HG03135 (cell line): ENCODE data around the gene SRRM3.
"Not testable (repeated sequence)": the region's sequence is repeated elsewhere in the genome, so short reads cannot be mapped to it uniquely, and the experiment has no call there.

Experiments used
- ATAC-seq: cut with Tn5 transposase; IDR thresholded peaks from one replicate; pipeline ENCODE4 v1.9.1; 2021; ENCODE audit warnings: mild to moderate bottlenecking, moderate library complexity; ENCODE audit not compliant: unreplicated experiment

SRRM3 gene

DNA sequence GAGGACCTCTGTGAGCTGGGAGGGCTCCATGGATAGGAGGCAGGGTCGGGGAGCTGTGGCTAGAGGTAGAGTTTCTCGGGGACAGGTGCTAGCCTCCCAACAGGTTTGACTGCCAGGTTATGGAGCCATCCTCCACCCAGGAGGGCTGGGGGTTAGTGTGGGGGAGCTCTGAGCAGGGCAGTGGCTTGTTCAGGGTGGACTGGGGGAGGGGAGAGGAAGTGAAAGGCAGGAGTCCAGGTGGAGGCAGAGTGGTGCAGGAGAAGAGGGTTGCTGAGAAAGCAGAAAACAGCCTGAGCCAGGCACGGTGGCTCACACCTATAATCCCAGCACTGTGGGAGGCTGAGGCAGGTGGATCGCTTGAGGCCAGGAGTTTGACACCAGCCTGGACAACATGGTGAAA lies 60.2 kb downstream of the SRRM3 start:
- no peak for ATAC-seq

GRCh38 chr7:76262683-76263402 lies 61.1 kb downstream of the SRRM3 start:
- no peak for ATAC-seq

- ATAC-seq, result no peak
These were observed 63.6 kb downstream of the SRRM3 start for GRCh38 chr7:76265299-76265698.

- no peak for ATAC-seq
These were observed 65.6 kb downstream of the SRRM3 start for GRCh38 chr7:76267107-76267893.

- no peak for ATAC-seq
These were observed 66.1 kb downstream of the SRRM3 start for GRCh38 chr7:76267894-76268183.

GRCh38 chr7:76268376-76268775 lies 66.7 kb downstream of the SRRM3 start:
- no peak for ATAC-seq

- no peak for ATAC-seq
These were observed 68.2 kb downstream of the SRRM3 start for GRCh38 chr7:76269895-76270294.

DNA sequence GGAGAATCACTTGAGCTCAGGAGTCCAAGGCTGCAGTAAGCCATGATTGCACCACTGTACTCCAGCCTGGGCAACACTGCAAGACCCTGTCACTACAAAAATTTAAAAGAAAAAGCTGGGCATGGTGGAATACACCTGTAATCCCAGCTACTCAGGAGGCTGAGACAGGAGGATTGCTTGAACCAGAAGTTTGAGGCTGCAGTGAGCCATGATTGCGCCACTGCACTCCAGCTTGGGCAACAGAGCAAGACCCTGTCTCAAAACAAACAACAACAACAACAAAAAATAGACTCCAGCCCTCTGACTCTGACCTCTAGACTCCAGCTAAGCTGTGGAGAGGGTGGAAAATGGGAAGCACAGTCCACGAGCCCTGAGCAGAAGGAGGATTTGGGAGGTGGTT lies 69.7 kb downstream of the SRRM3 start:
- ATAC-seq, result not testable (repeated sequence)

GRCh38 chr7:76272142-76272541 lies 70.4 kb downstream of the SRRM3 start:
- ATAC-seq, result no peak

DNA sequence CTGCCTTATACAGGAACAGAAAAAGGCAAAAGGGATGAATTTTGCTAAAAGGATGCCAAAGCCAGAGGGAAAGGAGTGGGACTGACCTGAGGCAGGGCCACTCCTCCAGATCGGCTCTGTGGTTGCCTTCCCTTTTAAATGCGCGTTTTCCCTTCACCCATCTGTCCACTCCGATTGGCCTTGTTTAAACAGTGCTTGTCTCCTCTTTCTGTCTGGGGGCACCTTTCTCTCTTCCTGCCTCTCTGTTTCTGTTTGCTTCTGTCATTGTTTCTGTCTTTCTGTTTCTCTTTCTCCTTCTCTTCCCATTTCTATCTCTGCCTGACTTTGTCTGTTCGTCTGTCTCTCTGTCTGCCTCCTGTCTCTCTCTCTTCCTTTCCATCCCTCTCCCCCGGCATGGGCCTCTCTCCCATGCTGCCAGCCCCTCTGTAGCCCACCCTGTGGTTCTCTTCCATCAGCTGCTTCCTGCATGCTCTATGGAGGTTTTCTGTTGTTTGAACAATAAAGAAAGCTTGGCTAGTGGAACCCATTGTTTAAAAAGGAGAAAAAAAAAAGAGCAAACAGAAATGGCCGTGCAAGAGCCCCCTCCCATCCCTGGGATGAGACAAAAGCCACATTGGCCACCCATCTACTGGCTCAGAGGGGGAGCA lies 71.3 kb downstream of the SRRM3 start:
- no peak for ATAC-seq

DNA sequence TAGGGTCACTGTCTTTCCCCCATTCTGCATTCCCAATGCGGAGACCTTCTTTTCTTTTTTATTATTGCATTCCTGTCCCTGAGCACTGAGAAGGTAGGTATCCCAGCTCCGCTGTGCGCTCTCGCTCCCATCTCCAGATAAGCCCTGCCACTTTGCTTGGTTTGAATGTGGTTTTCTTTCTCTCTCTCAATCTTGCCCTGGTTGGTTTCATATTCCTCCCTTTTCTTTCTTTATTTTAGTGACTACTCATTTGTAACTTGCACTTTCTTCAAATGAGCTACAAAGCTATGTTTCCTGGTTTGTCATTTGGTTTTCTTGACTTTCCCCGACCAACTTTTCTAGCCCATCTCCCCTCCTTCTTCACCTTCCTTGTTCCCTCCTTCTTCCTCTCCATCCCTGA lies 71.8 kb downstream of the SRRM3 start:
- ATAC-seq, result no peak

- no peak for ATAC-seq
These were observed 76.8 kb downstream of the SRRM3 start for GRCh38 chr7:76278540-76278939.

- ATAC-seq, result no peak
These were observed 78.7 kb downstream of the SRRM3 start for GRCh38 chr7:76280408-76280807.

DNA sequence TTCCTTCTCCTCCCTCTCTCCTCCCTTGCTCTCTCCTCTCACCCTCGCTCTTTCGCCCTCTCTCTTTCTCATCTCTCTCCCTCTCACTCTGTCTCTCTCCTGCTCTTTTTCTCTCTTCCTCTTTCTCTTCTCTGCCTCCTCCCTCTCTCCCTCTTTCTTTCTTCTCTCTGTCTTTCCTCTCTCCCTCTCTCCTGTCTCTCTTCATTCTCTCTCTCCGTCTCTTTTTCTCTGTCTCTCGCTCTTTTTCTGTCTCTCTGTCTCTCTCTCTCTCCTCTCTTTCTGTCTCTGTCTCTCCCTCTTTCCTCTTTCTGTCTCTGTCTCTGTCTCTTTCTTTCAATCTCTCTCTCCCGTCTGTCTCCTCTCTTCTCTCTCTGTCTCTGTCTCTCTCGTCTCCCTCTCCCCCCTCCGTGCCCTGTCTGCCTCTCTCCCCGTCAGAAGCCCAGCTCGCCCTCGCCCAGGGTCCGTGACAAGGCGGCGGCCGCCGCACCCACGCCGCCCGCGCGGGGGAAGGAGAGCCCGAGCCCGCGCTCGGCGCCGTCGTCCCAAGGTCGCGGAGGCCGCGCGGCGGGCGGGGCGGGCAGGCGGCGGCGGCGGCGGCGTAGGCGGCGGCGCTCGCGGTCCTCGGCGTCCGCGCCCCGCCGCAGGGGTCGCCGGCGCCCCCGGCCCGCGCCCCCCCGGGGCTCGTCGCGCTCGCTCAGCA lies 79.5 kb downstream of the SRRM3 start:
- ATAC-seq, result no peak

GRCh38 chr7:76281706-76282343 lies 80.1 kb downstream of the SRRM3 start:
- no peak for ATAC-seq

DNA sequence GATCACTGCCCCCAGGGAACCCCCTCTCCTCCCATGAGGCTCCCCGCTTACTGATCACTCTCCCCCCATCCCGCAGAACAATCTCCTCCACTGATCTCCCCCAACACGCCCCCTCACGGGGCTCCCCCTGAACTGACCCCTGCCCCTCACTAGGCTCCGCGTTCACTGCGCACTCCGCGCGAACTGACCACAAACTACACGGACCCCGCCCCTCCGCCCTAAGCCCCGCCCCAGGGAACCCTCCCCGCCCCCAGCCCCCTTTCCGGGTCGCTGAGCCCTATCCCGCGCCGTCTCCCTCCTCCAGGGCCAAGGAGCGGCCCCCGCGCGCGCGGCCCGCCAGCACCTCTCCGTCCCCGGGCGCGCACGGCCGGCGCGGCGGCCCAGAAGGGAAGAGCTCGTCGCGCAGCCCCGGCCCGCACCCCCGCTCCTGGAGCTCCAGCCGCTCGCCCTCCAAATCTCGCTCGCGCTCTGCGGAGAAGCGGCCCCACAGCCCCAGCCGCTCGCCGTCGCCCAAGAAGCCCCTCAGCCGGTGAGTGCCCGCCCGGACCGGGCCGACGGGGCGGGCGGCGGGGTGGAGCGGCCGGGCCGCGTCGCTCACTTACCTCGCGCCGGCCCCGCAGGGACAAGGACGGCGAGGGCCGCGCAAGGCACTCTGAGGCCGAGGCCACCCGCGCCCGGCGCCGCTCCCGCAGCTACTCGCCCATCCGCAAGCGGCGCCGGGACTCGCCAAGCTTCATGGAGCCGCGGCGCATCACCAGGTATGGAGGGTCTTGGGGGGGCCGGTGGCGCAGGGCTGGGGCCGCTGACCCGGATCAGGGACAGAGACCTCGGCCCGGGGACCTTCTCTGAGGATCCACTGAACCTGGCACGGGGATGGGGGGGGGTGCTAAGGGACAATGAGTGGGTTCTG lies 80.9 kb downstream of the SRRM3 start:
- ATAC-seq, result no peak

DNA sequence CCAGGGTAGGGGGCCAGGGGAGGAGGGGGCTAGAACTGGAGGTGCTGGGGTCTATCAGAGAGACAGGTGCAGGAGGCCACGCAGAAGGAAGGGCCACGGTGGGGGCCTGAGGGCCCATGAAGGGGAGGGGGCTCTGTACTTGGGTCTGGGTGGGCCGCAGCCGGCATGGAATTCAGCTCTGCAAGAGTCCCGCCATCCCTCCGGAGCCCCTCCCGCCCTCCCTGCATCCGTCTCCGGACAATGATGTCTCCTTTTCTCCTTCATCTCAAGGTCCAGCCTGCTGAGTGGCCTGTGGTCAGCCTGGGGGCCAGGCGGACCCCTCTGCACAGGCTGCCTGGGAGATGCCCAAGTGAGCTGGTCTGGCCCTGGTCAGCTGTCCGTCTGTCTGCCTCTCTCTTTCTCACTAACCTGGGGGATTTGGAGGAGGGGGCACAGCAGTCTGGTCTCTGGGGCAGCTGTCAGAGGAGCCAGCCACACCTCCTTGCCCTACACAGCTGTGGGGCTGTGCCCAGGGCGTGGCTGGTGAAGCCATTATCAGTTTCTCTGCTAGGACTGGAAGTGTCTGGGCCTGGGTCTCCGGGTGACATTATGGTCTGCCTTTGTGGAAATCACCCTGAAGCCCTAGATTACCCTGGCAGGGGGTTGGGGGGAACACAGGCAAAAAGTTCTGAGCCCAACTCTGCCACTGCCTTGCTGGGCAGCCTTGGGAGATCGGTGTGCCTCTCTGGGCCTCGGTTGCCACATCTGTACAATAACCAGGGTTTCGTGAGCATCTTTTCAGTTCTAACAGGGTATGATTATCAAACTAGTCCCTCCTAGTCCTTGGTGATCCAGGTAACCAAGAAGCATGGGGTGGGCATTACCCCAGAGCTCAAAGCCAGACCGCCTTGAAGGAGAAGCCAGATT lies 81.8 kb downstream of the SRRM3 start:
- ATAC-seq, result no peak

- ATAC-seq, result no peak
These were observed 84.1 kb downstream of the SRRM3 start for GRCh38 chr7:76285604-76286374.
